PC-3 (cell line): Measurements from ENCODE around the gene MYO10. TPM values are rescaled to one million over a fixed set of nuclear protein-coding genes. Genes with fewer than 3 reads are reported as not detected.

ENCODE experiments used
- ATAC-seq: fragments of 200-7000 bp; cut with Tn5 transposase; 2 replicates; pipeline ENCODE4 v1.9.1; 2020; ENCODE audit warnings: mild to moderate bottlenecking, moderate library complexity
- BruUV-seq: library from RNA; stranded (reverse); fragments of 400-500 nt; replicated peaks from 2 replicates; lab custom pipeline; 2021; lab: Mats Ljungman, UMichigan
- CTCF ChIA-PET: fragments of 300-600 bp; sonication (Branson Sonifier 250); formaldehyde crosslinking; loops from one replicate; lab custom pipeline; 2022; ENCODE audit warnings: antibody characterized with exemption; lab: Charles Lee
- POLR2A ChIA-PET: fragments of 300-600 bp; sonication (Branson Sonifier 250); formaldehyde crosslinking; loops from one replicate; lab custom pipeline; 2022; ENCODE audit warnings: antibody characterized with exemption; ENCODE audit not compliant: unreplicated experiment; lab: Charles Lee
- DNase-seq: peaks from one replicate; pipeline ENCODE4 v3.0.0-alpha.2; 2015
- H2AFZ ChIP-seq: fragments of 300-600 bp; sonication (generic); 2 replicates; pipeline ENCODE4 v1.6.0; 2016; ENCODE audit warnings: antibody characterized with exemption, low read length
- H3F3A ChIP-seq: fragments of 300-600 bp; sonication (generic); one replicate; pipeline ENCODE4 v1.6.0; 2017; ENCODE audit warnings: antibody characterized with exemption, low read length, control low read depth, mild to moderate bottlenecking; ENCODE audit not compliant: unreplicated experiment
- H3K27ac ChIP-seq: fragments of 300-600 bp; sonication (generic); 2 replicates; pipeline ENCODE4 v1.5.1; 2016; ENCODE audit warnings: mild to moderate bottlenecking, low read length
- H3K27me3 ChIP-seq: fragments of 300-600 bp; sonication (generic); 2 replicates; pipeline ENCODE4 v1.6.1; 2016; ENCODE audit warnings: low read length, mixed read lengths
- H3K36me3 ChIP-seq: fragments of 300-600 bp; sonication (generic); 2 replicates; pipeline ENCODE4 v1.6.1; 2016; ENCODE audit warnings: low read depth, mixed run types, low read length, mixed read lengths
- H3K4me1 ChIP-seq: fragments of 300-600 bp; sonication (generic); 2 replicates; pipeline ENCODE4 v1.5.1; 2016; ENCODE audit warnings: low read length; ENCODE audit not compliant: insufficient read depth
- H3K4me2 ChIP-seq: fragments of 300-600 bp; sonication (generic); 2 replicates; pipeline ENCODE4 v1.6.0; 2016; ENCODE audit warnings: low read length
- H3K4me3 ChIP-seq: fragments of 300-600 bp; sonication (generic); 2 replicates; pipeline ENCODE4 v1.5.1; 2016; ENCODE audit warnings: mild to moderate bottlenecking, low read length, mixed read lengths
- H3K79me2 ChIP-seq: fragments of 300-600 bp; sonication (generic); 2 replicates; pipeline ENCODE4 v1.6.1; 2017; ENCODE audit warnings: low read length, mixed read lengths
- H3K9ac ChIP-seq: fragments of 300-600 bp; sonication (generic); 2 replicates; pipeline ENCODE4 v1.6.0; 2016; ENCODE audit warnings: mild to moderate bottlenecking, low read length
- H3K9me2 ChIP-seq: fragments of 300-600 bp; sonication (generic); replicated peaks from 2 replicates; pipeline ENCODE4 v1.6.1; 2016; ENCODE audit warnings: mixed run types, low read length, mixed read lengths
- H3K9me3 ChIP-seq: fragments of 300-600 bp; sonication (generic); 2 replicates; pipeline ENCODE4 v1.6.1; 2016; ENCODE audit warnings: low read length, mixed read lengths
- H4K20me1 ChIP-seq: fragments of 300-600 bp; sonication (generic); 2 replicates; pipeline ENCODE4 v1.6.1; 2016; ENCODE audit warnings: low read length, mixed read lengths
- EZH2 ChIP-seq: fragments of 300-600 bp; sonication (generic); IDR thresholded peaks from one replicate; pipeline ENCODE4 v1.6.1; 2017; ENCODE audit warnings: antibody characterized with exemption, mild to moderate bottlenecking, low read length; ENCODE audit not compliant: unreplicated experiment
- EZH2phosphoT487 ChIP-seq: fragments of 300-600 bp; sonication (generic); IDR thresholded peaks from 2 replicates; pipeline ENCODE4 v1.6.1; 2018; ENCODE audit warnings: mild to moderate bottlenecking, antibody characterized with exemption, low read length, borderline replicate concordance
- intact Hi-C: fragments of 100-400 bp; cut with micrococcal nuclease; formaldehyde crosslinking; loops from 2 replicates; pipeline ENCODE4 v1.9.0; 2023
- total RNA-seq: library from RNA; depleted of rRNA; stranded (reverse); fragments of >200 nt; gene quantifications from 2 replicates; pipeline ENCODE4 v1.2.3, GENCODE V29; 2014
- TF ChIP-seq, protein P1 (sequence below): fragments of 300-600 bp; sonication (generic); conservative IDR thresholded peaks from 2 replicates; pipeline ENCODE4 v1.5.1; 2017; ENCODE audit warnings: antibody characterized with exemption, low read depth, mild to moderate bottlenecking, low read length

MYO10 gene
- total RNA-seq, 1 experiment from 2014 or later, result 52.3 TPM

DNA sequence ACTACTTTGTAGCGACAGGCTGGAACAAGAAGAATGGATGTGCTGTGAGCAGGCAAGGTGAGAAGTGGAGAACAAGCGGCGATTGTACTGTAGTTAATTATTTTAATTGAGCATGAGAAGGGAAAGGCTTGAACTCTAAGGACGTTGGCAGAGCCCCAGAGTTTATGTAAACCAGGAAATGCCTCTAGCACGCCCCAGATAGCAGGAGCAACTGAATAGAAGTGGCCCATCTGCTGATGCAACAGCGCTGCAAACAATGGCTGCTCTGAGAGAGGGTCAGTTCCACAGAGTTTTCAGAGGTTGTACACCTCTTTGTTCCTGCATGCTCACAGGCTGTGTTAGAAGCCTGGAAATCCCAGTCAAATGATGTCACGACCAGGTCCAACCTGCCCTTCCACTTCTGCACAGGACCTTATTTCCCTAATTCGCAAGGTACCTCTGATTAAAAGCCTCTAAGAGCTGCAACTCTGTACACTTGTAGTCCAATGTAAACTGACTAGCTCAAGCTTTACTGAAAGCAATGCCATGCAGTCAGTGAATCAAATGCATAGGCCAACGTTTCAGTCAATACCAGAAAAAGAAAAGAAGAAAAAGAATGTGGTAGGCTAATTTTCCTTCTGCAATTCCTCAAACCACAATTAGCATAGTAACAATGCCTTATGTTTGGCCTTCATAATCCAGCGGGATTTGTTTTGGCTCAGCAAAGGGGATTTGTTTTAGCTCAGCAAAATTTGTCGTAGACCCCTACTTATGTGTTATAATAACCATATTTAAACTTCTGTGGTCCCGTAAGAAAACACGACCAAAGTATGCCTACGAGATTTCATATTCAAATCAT is 199.7 kb downstream of the MYO10 start:
- Histone ChIP-seq H3K9me2 (no peaks in the 10 kb centered on the region), H3K9me3 (no peaks in the 10 kb centered on the region), H3K27ac (peak overlapping the region; percentile 13), H3K4me2 (peak overlapping the region; percentile 11; the same call in 1 of the 2 replicates), H3F3A (no peaks in the 10 kb centered on the region), H4K20me1 (no peaks in the 10 kb centered on the region), H3K36me3 (peaks cover 4% of the 10 kb centered on the region; the same call in 1 of the 2 replicates), H2AFZ (no peak overlapping the region), H3K27me3 (no peaks in the 10 kb centered on the region), H3K4me3 (no peak overlapping the region), H3K9ac (no peak overlapping the region), H3K4me1 (peaks cover 12% of the 10 kb centered on the region), H3K79me2 (no peaks in the 10 kb centered on the region)
- ChIA-PET POLR2A (no interaction called here), CTCF (no interaction called here)
- no peak for TF ChIP-seq EZH2
- TF ChIP-seq, protein P1, sequence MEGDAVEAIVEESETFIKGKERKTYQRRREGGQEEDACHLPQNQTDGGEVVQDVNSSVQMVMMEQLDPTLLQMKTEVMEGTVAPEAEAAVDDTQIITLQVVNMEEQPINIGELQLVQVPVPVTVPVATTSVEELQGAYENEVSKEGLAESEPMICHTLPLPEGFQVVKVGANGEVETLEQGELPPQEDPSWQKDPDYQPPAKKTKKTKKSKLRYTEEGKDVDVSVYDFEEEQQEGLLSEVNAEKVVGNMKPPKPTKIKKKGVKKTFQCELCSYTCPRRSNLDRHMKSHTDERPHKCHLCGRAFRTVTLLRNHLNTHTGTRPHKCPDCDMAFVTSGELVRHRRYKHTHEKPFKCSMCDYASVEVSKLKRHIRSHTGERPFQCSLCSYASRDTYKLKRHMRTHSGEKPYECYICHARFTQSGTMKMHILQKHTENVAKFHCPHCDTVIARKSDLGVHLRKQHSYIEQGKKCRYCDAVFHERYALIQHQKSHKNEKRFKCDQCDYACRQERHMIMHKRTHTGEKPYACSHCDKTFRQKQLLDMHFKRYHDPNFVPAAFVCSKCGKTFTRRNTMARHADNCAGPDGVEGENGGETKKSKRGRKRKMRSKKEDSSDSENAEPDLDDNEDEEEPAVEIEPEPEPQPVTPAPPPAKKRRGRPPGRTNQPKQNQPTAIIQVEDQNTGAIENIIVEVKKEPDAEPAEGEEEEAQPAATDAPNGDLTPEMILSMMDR, result no peak
- no peak for TF ChIP-seq EZH2phosphoT487
- BruUV-seq, result no TSS peak
- intact Hi-C loops, result no loop called here
- ATAC-seq, result peak; percentile 38; the same call in 1 of the 2 replicates
- DNase-seq, result peak; percentile 83

GRCh38 chr5:16735101-16736060 is 200.7 kb downstream of the MYO10 start:
- ChIA-PET CTCF (no interaction called here), POLR2A (no interaction called here)
- Histone ChIP-seq H3K27me3 (no peaks in the 10 kb centered on the region), H3K9ac (no peak overlapping the region), H3K4me2 (peak overlapping the region; percentile 11; the same call in 1 of the 2 replicates), H3F3A (no peaks in the 10 kb centered on the region), H3K9me3 (no peaks in the 10 kb centered on the region), H3K27ac (peak overlapping the region; percentile 13), H3K9me2 (no peaks in the 10 kb centered on the region), H4K20me1 (no peaks in the 10 kb centered on the region), H3K36me3 (peaks cover 4% of the 10 kb centered on the region; the same call in 1 of the 2 replicates), H3K79me2 (no peaks in the 10 kb centered on the region), H3K4me3 (no peak overlapping the region), H2AFZ (no peak overlapping the region), H3K4me1 (peaks cover 13% of the 10 kb centered on the region)
- intact Hi-C loops, result no loop called here
- ATAC-seq (no peak), DNase-seq (no peak)
- no peak for TF ChIP-seq EZH2
- TF ChIP-seq, protein P1, result no peak
- no peak for TF ChIP-seq EZH2phosphoT487
- no TSS peak for BruUV-seq
